ENCODE data around the gene CHCHD3. TPM values are rescaled to one million over a fixed set of nuclear protein-coding genes. Genes with fewer than 3 reads are reported as not detected.

Gene CHCHD3
- total RNA-seq, 1 experiment from 2014 or later = 114 TPM

DNA sequence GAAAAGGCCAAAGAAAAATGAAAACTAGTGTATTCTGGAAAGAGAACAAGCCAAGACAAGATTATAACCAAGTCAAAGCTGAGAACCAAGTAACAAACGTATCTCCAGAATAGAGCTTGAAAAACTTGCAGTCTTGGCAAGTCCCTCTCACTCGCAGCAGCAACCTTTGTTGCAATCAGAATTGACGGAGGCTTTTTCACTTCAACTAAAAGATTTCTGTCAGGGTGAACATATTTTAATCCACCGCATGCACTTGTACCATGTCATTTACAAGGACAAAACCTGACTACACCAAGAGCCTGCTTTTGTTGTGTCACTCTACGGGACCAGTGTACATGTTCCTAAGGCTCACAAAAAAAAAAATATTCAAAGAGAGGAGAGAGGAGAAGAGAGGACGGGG is 122.0 kb downstream of the CHCHD3 start (continued):
- TF ChIP-seq, protein P1, sequence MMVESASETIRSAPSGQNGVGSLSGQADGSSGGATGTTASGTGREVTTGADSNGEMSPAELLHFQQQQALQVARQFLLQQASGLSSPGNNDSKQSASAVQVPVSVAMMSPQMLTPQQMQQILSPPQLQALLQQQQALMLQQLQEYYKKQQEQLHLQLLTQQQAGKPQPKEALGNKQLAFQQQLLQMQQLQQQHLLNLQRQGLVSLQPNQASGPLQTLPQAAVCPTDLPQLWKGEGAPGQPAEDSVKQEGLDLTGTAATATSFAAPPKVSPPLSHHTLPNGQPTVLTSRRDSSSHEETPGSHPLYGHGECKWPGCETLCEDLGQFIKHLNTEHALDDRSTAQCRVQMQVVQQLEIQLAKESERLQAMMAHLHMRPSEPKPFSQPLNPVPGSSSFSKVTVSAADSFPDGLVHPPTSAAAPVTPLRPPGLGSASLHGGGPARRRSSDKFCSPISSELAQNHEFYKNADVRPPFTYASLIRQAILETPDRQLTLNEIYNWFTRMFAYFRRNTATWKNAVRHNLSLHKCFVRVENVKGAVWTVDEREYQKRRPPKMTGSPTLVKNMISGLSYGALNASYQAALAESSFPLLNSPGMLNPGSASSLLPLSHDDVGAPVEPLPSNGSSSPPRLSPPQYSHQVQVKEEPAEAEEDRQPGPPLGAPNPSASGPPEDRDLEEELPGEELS (CRISPR knock-in tag; IDR thresholded peaks at IDR 0.05) = no peak
- TF ChIP-seq ZBTB21 (CRISPR knock-in tag; IDR thresholded peaks at IDR 0.05; ENCODE audit: borderline replicate concordance) = no peak

DNA sequence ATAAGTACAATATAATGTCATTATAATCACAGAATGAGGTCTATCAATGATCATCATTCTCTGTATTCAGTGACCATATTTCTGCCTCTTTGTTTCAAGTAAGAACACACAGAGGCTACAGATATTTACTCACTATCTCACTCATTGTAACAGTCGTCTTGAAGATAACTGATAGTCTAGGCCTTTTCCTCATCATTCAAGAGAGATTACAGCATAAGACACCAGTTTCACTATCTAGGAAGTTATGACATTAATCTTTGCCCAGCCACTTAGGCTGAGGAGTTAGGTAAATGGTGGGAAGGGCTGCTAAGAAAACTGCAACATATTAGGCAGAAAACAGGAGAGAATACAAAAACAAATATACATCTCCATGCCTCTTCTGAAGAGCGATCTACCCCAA is 125.3 kb downstream of the CHCHD3 start:
- H3K9me3 Mint-ChIP-seq = peaks cover 3% of the 10 kb centered on the region; the same call in 1 of the 2 replicates
- ATAC-seq (no peak), DNase-seq (ENCODE audit: low spot score) (no peak)
- H3K4me1 Mint-ChIP-seq = peaks cover 11% of the 10 kb centered on the region
- no peak overlapping the region for H3K27ac Mint-ChIP-seq
- TF ChIP-seq GABPB1 (CRISPR knock-in tag; IDR thresholded peaks at IDR 0.05) = no peak
- TF ChIP-seq IRF2 (CRISPR knock-in tag; IDR thresholded peaks at IDR 0.05; ENCODE audit: borderline replicate concordance, low read depth) = no peak
- no peak for TF ChIP-seq ZNF396 (CRISPR knock-in tag; IDR thresholded peaks at IDR 0.05; ENCODE audit: borderline replicate concordance)
- no peak for TF ChIP-seq NR1H2 (CRISPR knock-in tag; IDR thresholded peaks at IDR 0.05)
- no peak for TF ChIP-seq ETV6 (CRISPR knock-in tag; IDR thresholded peaks at IDR 0.05)
- TF ChIP-seq, protein P2, sequence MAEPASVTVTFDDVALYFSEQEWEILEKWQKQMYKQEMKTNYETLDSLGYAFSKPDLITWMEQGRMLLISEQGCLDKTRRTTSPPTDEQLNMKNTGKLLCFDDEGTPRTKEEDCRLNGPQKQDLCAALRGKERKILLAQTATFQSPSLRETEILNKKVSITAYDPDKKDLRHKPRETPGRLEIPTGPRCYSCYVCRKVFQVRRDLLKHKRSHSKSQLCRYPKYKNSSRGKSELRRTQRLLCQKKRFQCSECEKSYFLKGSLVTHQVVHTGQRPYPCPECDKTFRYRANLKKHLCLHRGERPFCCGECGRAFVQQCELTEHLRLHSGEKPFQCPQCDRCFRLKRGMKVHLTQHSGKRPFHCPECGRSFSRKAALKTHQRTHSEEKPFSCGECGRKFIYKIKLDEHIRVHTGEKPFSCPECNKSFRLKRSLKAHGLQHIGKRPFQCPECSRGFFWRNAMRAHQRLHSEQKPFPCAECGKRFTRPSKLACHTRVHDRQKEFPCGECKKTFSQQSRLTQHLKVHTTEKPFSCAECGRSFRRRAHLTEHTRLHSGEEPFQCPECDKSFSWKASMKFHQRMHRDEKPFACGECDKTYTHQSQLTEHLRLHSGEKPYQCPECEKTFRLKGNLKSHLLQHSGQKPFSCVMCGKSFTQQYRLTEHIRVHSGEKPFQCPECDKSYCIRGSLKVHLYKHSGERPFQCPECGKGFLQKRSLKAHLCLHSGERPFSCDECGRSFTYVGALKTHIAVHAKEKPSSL (CRISPR knock-in tag; conservative IDR thresholded peaks at IDR 0.05) = no peak
- TF ChIP-seq JUN (CRISPR knock-in tag; IDR thresholded peaks at IDR 0.05) = no peak
- no peak for TF ChIP-seq MYBL2 (CRISPR knock-in tag; IDR thresholded peaks at IDR 0.05)
- TF ChIP-seq TEAD4 (CRISPR knock-in tag; IDR thresholded peaks at IDR 0.05) = no peak
- TF ChIP-seq, protein P3, sequence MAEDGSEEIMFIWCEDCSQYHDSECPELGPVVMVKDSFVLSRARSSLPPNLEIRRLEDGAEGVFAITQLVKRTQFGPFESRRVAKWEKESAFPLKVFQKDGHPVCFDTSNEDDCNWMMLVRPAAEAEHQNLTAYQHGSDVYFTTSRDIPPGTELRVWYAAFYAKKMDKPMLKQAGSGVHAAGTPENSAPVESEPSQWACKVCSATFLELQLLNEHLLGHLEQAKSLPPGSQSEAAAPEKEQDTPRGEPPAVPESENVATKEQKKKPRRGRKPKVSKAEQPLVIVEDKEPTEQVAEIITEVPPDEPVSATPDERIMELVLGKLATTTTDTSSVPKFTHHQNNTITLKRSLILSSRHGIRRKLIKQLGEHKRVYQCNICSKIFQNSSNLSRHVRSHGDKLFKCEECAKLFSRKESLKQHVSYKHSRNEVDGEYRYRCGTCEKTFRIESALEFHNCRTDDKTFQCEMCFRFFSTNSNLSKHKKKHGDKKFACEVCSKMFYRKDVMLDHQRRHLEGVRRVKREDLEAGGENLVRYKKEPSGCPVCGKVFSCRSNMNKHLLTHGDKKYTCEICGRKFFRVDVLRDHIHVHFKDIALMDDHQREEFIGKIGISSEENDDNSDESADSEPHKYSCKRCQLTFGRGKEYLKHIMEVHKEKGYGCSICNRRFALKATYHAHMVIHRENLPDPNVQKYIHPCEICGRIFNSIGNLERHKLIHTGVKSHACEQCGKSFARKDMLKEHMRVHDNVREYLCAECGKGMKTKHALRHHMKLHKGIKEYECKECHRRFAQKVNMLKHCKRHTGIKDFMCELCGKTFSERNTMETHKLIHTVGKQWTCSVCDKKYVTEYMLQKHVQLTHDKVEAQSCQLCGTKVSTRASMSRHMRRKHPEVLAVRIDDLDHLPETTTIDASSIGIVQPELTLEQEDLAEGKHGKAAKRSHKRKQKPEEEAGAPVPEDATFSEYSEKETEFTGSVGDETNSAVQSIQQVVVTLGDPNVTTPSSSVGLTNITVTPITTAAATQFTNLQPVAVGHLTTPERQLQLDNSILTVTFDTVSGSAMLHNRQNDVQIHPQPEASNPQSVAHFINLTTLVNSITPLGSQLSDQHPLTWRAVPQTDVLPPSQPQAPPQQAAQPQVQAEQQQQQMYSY (CRISPR knock-in tag; IDR thresholded peaks at IDR 0.05) = no peak
- TF ChIP-seq, protein P4, sequence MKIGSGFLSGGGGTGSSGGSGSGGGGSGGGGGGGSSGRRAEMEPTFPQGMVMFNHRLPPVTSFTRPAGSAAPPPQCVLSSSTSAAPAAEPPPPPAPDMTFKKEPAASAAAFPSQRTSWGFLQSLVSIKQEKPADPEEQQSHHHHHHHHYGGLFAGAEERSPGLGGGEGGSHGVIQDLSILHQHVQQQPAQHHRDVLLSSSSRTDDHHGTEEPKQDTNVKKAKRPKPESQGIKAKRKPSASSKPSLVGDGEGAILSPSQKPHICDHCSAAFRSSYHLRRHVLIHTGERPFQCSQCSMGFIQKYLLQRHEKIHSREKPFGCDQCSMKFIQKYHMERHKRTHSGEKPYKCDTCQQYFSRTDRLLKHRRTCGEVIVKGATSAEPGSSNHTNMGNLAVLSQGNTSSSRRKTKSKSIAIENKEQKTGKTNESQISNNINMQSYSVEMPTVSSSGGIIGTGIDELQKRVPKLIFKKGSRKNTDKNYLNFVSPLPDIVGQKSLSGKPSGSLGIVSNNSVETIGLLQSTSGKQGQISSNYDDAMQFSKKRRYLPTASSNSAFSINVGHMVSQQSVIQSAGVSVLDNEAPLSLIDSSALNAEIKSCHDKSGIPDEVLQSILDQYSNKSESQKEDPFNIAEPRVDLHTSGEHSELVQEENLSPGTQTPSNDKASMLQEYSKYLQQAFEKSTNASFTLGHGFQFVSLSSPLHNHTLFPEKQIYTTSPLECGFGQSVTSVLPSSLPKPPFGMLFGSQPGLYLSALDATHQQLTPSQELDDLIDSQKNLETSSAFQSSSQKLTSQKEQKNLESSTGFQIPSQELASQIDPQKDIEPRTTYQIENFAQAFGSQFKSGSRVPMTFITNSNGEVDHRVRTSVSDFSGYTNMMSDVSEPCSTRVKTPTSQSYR (CRISPR knock-in tag; IDR thresholded peaks at IDR 0.05) = no peak
- TF ChIP-seq ZNF232 (CRISPR knock-in tag; IDR thresholded peaks at IDR 0.05) = no peak
- no peak for TF ChIP-seq NFATC4 (CRISPR knock-in tag; IDR thresholded peaks at IDR 0.05)
- no peak for TF ChIP-seq RELA (CRISPR knock-in tag; IDR thresholded peaks at IDR 0.05; ENCODE audit: borderline replicate concordance)
- TF ChIP-seq, protein P5, sequence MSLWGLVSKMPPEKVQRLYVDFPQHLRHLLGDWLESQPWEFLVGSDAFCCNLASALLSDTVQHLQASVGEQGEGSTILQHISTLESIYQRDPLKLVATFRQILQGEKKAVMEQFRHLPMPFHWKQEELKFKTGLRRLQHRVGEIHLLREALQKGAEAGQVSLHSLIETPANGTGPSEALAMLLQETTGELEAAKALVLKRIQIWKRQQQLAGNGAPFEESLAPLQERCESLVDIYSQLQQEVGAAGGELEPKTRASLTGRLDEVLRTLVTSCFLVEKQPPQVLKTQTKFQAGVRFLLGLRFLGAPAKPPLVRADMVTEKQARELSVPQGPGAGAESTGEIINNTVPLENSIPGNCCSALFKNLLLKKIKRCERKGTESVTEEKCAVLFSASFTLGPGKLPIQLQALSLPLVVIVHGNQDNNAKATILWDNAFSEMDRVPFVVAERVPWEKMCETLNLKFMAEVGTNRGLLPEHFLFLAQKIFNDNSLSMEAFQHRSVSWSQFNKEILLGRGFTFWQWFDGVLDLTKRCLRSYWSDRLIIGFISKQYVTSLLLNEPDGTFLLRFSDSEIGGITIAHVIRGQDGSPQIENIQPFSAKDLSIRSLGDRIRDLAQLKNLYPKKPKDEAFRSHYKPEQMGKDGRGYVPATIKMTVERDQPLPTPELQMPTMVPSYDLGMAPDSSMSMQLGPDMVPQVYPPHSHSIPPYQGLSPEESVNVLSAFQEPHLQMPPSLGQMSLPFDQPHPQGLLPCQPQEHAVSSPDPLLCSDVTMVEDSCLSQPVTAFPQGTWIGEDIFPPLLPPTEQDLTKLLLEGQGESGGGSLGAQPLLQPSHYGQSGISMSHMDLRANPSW (CRISPR knock-in tag; conservative IDR thresholded peaks at IDR 0.05; ENCODE audit: low read depth) = no peak
- TF ChIP-seq, protein P6, sequence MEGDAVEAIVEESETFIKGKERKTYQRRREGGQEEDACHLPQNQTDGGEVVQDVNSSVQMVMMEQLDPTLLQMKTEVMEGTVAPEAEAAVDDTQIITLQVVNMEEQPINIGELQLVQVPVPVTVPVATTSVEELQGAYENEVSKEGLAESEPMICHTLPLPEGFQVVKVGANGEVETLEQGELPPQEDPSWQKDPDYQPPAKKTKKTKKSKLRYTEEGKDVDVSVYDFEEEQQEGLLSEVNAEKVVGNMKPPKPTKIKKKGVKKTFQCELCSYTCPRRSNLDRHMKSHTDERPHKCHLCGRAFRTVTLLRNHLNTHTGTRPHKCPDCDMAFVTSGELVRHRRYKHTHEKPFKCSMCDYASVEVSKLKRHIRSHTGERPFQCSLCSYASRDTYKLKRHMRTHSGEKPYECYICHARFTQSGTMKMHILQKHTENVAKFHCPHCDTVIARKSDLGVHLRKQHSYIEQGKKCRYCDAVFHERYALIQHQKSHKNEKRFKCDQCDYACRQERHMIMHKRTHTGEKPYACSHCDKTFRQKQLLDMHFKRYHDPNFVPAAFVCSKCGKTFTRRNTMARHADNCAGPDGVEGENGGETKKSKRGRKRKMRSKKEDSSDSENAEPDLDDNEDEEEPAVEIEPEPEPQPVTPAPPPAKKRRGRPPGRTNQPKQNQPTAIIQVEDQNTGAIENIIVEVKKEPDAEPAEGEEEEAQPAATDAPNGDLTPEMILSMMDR (IDR thresholded peaks at IDR 0.05) = no peak
- no peak for TF ChIP-seq PRRX2 (CRISPR knock-in tag; IDR thresholded peaks at IDR 0.05)
- H3K36me3 Mint-ChIP-seq = no peaks in the 10 kb centered on the region
- H3K4me3 Mint-ChIP-seq = no peak overlapping the region
- no peaks in the 10 kb centered on the region for H3K27me3 Mint-ChIP-seq (ENCODE audit: low read depth)
- ChIA-PET POLR2A (no interaction called here), CTCF (no interaction called here)

Measured in WTC11 (cell line).